SK-N-SH (cell line): ENCODE results near the gene CUEDC2. TPM values are rescaled to one million over a fixed set of nuclear protein-coding genes. Genes with fewer than 3 reads are reported as not detected.

Source experiments
- CTCF ChIA-PET: fragments of 300-600, 350-600 bp; formaldehyde crosslinking; extraction: SDS; loops from one replicate; lab custom pipeline; 2021; lab: Yijun Ruan, JAX
- POLR2A ChIA-PET: fragments of 350-600 bp; sonication (Branson Sonifier 250); formaldehyde crosslinking; extraction: SDS; loops from one replicate; lab custom pipeline; 2020; ENCODE audit warnings: antibody characterized with exemption, inconsistent platforms; lab: Yijun Ruan, JAX
- DNase-seq: peaks from one replicate; pipeline ENCODE4 v3.0.0; 2012
- H2AFZ ChIP-seq: fragments of 200-600 bp; sonication (generic); 2 replicates; pipeline ENCODE4 v1.8.1; 2016; ENCODE audit warnings: antibody characterized with exemption, mild to moderate bottlenecking, low read depth
- H3F3A ChIP-seq: fragments of 200-600 bp; sonication (generic); replicated peaks from 2 replicates; pipeline ENCODE3; 2016; ENCODE audit warnings: antibody characterized with exemption, mild to moderate bottlenecking; ENCODE audit not compliant: insufficient read depth
- H3K27ac ChIP-seq, 2 experiments: fragments of 200-500 bp in 1 of 2; fragments of 200-600 bp in 1 of 2; sonication (Bioruptor generic) in 1 of 2; sonication (generic), shearing (Covaris generic) in 1 of 2; 2 replicates each; pipeline versions ENCODE4 v1.5.1 to v1.6.1; 2014 to 2016; ENCODE audit warnings: low read depth in 2 of 2, inconsistent platforms in 1 of 2, low read length in 1 of 2, mild to moderate bottlenecking in 1 of 2, mixed read lengths in 1 of 2
- H3K27me3 ChIP-seq: fragments of 200-600 bp; sonication (generic), shearing (Covaris generic); 2 replicates; pipeline ENCODE4 v1.6.1; 2016; ENCODE audit warnings: mixed run types; ENCODE audit not compliant: insufficient read depth
- H3K36me3 ChIP-seq, 2 experiments: fragments of 200-500 bp in 1 of 2; fragments of 200-600 bp in 1 of 2; sonication (Bioruptor generic) in 1 of 2; sonication (generic) in 1 of 2; replicated peaks in 1 of 2; 2 replicates each; pipeline versions ENCODE3 to v1.5.1; 2014 to 2016; ENCODE audit warnings: low read length in 1 of 2, mild to moderate bottlenecking in 1 of 2; ENCODE audit not compliant: insufficient read depth in 2 of 2, control insufficient read depth in 1 of 2
- H3K4me1 ChIP-seq, 2 experiments: fragments of 200-500 bp in 1 of 2; fragments of 200-600 bp in 1 of 2; sonication (Bioruptor generic) in 1 of 2; sonication (generic), shearing (Covaris generic) in 1 of 2; 2 replicates each; pipeline versions ENCODE4 v1.5.1 to v1.6.1; 2014 to 2016; ENCODE audit warnings: low read depth in 1 of 2, low read length in 1 of 2, mixed run types in 1 of 2; ENCODE audit not compliant: insufficient read depth in 2 of 2, control insufficient read depth in 1 of 2
- H3K4me2 ChIP-seq: fragments of 200-600 bp; sonication (generic), shearing (Covaris generic); 2 replicates; pipeline ENCODE4 v1.6.1; 2017; ENCODE audit warnings: mixed run types
- H3K4me3 ChIP-seq, 2 experiments: fragments of 200-500 bp in 1 of 2; fragments of 200-600 bp in 1 of 2; sonication (Bioruptor generic) in 1 of 2; sonication (generic), shearing (Covaris generic) in 1 of 2; 2 replicates each; pipeline versions ENCODE4 v1.5.1 to v1.8.1; 2014 to 2016; ENCODE audit warnings: low read depth in 2 of 2, inconsistent platforms in 1 of 2, low read length in 1 of 2, mild to moderate bottlenecking in 1 of 2, mixed read lengths in 1 of 2, moderate library complexity in 1 of 2
- H3K79me2 ChIP-seq: fragments of 200-600 bp; sonication (generic); 2 replicates; pipeline ENCODE4 v1.8.1; 2017; ENCODE audit warnings: mild to moderate bottlenecking; ENCODE audit not compliant: insufficient read depth
- H3K9ac ChIP-seq: fragments of 200-600 bp; sonication (generic); 2 replicates; pipeline ENCODE4 v1.6.1; 2017; ENCODE audit warnings: mixed run types
- H3K9me2 ChIP-seq: fragments of 200-600 bp; sonication (generic); 2 replicates; pipeline ENCODE4 v1.6.1; 2017; ENCODE audit warnings: mixed run types
- H3K9me3 ChIP-seq: fragments of 200-600 bp; sonication (generic); 2 replicates; pipeline ENCODE4 v1.6.1; 2017; ENCODE audit warnings: mixed run types, mild to moderate bottlenecking, moderate library complexity
- H4K20me1 ChIP-seq: fragments of 200-600 bp; sonication (generic); 2 replicates; pipeline ENCODE4 v1.6.1; 2017; ENCODE audit warnings: mild to moderate bottlenecking, mixed run types; ENCODE audit not compliant: insufficient read depth
- EZH2phosphoT487 ChIP-seq: fragments of 200-600 bp; sonication (generic); IDR thresholded peaks from 2 replicates; pipeline ENCODE4 v1.6.1; 2017; ENCODE audit warnings: low read depth, mixed run types, mild to moderate bottlenecking, antibody characterized with exemption, moderate library complexity, borderline replicate concordance
- GATA2 ChIP-seq: sonication (generic); formaldehyde crosslinking; IDR thresholded peaks from 2 replicates; pipeline ENCODE4 v1.5.0; 2020; ENCODE audit warnings: mild to moderate bottlenecking, missing genetic modification reagents
- IRF3 ChIP-seq: fragments of 150-350 bp; IDR thresholded peaks from 2 replicates; pipeline ENCODE4 v1.6.1; 2016; ENCODE audit warnings: mild to moderate bottlenecking, low read depth, low read length
- NRF1 ChIP-seq: IDR thresholded peaks from 2 replicates; pipeline ENCODE4 v1.6.1; 2012; ENCODE audit warnings: low read depth, mild to moderate bottlenecking, low read length
- SIN3A ChIP-seq: IDR thresholded peaks from 2 replicates; pipeline ENCODE4 v1.6.1; 2012; ENCODE audit warnings: low read depth, mild to moderate bottlenecking, low read length, moderate library complexity, borderline replicate concordance
- SMC3 ChIP-seq: IDR thresholded peaks from 2 replicates; pipeline ENCODE4 v1.6.1; 2012; ENCODE audit warnings: low read depth, low read length, improper control_type of control experiment
- USF1 ChIP-seq: IDR thresholded peaks from 2 replicates; pipeline ENCODE4 v1.4.0; 2012; ENCODE audit warnings: low read depth, borderline replicate concordance
- WGBS: methylation state at CpG from one replicate; pipeline ENCODE4 v1.1.6; 2017; ENCODE audit warnings: low lambda C conversion rate; 5-methylcytosine and 5-hydroxymethylcytosine counted together
- polyA plus RNA-seq, 3 experiments: library from polyadenylated mRNA; depleted of rRNA; stranded (reverse); fragments of >200 nt; gene quantifications; 2 replicates each; pipeline ENCODE4 v1.2.3, GENCODE V29; 2012
- TF ChIP-seq, protein P1 (sequence below): IDR thresholded peaks from 2 replicates; pipeline ENCODE4; 2012
- TF ChIP-seq, protein P2 (sequence below): IDR thresholded peaks from 2 replicates; pipeline ENCODE4 v1.6.1; 2012; ENCODE audit warnings: mild to moderate bottlenecking, low read depth, low read length, moderate library complexity

CUEDC2 gene
- polyA plus RNA-seq, 1 of the 3 experiments (the other 2 are of a cell fraction) = 162 TPM

DNA sequence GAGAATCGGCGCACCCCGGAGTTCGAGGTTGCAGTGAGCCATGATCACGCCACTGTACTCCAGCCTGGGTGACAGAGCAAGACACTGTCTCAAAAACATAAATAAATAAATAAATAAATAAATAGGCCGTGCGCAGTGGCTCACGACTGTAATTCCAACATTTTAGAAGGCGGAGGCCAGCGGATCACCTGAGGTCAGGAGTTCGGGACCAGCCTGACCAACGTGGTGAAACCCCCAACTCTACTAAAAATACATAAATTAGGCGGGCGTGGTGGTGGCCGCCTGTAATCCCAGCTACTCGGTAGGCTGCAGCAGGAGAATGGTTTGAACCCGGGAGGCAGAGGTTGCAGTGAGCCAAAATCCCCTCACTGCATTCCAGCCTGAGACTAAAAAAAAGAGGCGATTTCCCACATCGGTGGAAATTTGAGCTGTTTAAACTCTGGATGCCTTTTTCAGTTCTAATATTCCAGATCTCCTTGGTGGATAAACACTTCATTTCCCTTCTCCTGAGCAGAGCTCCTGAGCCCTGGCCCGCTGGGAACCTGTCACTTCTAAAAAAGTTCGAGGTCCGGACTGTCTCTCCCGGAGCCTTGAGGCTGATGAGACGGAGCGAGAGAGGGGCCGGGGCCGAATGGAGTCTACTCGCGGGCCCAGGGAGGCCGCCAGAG, 38.8 kb downstream of the CUEDC2 start (continued):
- TF ChIP-seq SIN3A = no peak
- TF ChIP-seq USF1 = no peak
- no peak for TF ChIP-seq GATA2 (CRISPR knock-in tag)
- no peak for TF ChIP-seq NRF1

- CTCF ChIA-PET = interaction anchor here (0.7 to 16.5 kb wide), 10 partner anchors 11 to 223 kb away, joined by 3 to 359 read pairs (median 46); partner anchors contain the start of genes ELOVL3, FBXL15 and PSD
These were observed 40.1 kb downstream of the CUEDC2 start for GRCh38 chr10:102392306-102392705.

More at GRCh38 chr10:102392306-102392705, 40.1 kb downstream of the CUEDC2 start:
- Histone ChIP-seq H3K4me1 (peaks cover 0 to 17% of the 10 kb centered on the region in 2 experiments; a peak in 1 of 4 replicates), H3K36me3 (no peaks in the 10 kb centered on the region), H3F3A (peaks cover 3% of the 10 kb centered on the region), H3K9ac (no peak overlapping the region), H3K9me3 (no peaks in the 10 kb centered on the region), H3K79me2 (peaks cover 5% of the 10 kb centered on the region; the same call in 1 of the 2 replicates), H2AFZ (no peak overlapping the region), H3K4me3 (no peak overlapping the region), H3K27me3 (no peaks in the 10 kb centered on the region), H3K9me2 (no peaks in the 10 kb centered on the region), H3K27ac (no peak overlapping the region), H4K20me1 (no peaks in the 10 kb centered on the region), H3K4me2 (no peak overlapping the region)
- DNase-seq = no peak
- WGBS = 78% methylated on average over 5 of the region's 5 CpGs
- TF ChIP-seq, protein P1, sequence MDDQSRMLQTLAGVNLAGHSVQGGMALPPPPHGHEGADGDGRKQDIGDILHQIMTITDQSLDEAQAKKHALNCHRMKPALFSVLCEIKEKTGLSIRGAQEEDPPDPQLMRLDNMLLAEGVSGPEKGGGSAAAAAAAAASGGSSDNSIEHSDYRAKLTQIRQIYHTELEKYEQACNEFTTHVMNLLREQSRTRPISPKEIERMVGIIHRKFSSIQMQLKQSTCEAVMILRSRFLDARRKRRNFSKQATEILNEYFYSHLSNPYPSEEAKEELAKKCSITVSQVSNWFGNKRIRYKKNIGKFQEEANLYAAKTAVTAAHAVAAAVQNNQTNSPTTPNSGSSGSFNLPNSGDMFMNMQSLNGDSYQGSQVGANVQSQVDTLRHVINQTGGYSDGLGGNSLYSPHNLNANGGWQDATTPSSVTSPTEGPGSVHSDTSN = no peak
- no peak for TF ChIP-seq NRF1
- no peak for TF ChIP-seq IRF3
- TF ChIP-seq SIN3A = no peak
- TF ChIP-seq, protein P2, sequence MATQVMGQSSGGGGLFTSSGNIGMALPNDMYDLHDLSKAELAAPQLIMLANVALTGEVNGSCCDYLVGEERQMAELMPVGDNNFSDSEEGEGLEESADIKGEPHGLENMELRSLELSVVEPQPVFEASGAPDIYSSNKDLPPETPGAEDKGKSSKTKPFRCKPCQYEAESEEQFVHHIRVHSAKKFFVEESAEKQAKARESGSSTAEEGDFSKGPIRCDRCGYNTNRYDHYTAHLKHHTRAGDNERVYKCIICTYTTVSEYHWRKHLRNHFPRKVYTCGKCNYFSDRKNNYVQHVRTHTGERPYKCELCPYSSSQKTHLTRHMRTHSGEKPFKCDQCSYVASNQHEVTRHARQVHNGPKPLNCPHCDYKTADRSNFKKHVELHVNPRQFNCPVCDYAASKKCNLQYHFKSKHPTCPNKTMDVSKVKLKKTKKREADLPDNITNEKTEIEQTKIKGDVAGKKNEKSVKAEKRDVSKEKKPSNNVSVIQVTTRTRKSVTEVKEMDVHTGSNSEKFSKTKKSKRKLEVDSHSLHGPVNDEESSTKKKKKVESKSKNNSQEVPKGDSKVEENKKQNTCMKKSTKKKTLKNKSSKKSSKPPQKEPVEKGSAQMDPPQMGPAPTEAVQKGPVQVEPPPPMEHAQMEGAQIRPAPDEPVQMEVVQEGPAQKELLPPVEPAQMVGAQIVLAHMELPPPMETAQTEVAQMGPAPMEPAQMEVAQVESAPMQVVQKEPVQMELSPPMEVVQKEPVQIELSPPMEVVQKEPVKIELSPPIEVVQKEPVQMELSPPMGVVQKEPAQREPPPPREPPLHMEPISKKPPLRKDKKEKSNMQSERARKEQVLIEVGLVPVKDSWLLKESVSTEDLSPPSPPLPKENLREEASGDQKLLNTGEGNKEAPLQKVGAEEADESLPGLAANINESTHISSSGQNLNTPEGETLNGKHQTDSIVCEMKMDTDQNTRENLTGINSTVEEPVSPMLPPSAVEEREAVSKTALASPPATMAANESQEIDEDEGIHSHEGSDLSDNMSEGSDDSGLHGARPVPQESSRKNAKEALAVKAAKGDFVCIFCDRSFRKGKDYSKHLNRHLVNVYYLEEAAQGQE = no peak
- no peak for TF ChIP-seq EZH2phosphoT487
- TF ChIP-seq SMC3 = no peak
- POLR2A ChIA-PET = no interaction called here
